ENCODE data around the gene DDX24. TPM values are rescaled to one million over a fixed set of nuclear protein-coding genes. Genes with fewer than 3 reads are reported as not detected.

DDX24 gene
- total RNA-seq, 2 experiments from 2014 or later, result 187 to 211 TPM

DNA sequence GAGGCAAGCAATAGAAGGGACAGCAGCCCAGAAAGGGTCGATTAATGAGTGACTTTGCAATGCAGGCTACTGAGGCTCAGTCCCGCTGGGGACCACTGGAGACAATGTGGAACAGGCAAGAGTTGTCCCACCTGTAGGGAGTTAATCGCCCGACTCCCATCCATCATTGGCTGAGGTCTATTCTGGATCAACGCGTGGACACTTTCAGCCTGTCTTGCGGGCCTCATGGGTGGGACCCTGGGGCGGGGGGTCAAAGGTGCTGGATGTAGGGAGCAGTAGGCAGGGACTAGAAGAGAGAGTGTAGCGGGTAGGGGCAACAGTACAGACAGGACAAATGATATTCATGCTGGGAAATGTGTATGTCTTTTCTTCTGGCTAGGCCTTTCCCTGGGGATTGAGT lies 42.3 kb upstream of the DDX24 start:
- ChIA-PET CTCF (no interaction called here), POLR2A (no interaction called here)
- peaks cover 14% of the 10 kb centered on the region for H3K9me3 Mint-ChIP-seq
- H3K27ac Mint-ChIP-seq, result no peak overlapping the region
- peaks cover 6% of the 10 kb centered on the region for H3K4me1 Mint-ChIP-seq
- no peaks in the 10 kb centered on the region for H3K36me3 Mint-ChIP-seq (ENCODE audit: low read depth)
- no peak overlapping the region for H3K4me3 Mint-ChIP-seq
- DNase-seq, result no peak
- no peaks in the 10 kb centered on the region for H3K27me3 Mint-ChIP-seq

DNA sequence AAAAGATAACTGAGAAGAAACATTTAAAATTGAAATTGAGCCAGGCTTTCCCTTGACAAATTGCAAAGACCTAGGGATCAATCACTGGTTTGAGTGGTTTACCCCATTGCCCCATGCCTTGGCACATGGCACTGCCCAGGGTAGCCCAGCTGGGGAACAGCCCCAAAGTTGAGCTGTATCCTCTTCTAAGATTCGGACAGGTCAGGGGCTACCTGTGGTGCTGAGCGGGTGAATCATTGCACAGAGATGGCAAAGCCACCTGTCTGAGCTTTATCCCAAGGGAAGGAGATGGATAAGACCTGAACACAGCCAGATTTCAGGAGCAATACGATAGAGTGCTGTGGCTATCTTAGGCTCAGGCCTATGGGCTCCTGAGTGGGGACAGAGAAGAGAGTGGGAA lies 41.4 kb upstream of the DDX24 start:
- ChIA-PET CTCF (interaction anchor here (0.6 kb wide), 1 partner anchor 86 kb away, joined by 3 read pairs; no protein-coding TSS in a partner anchor), POLR2A (no interaction called here)
- Mint-ChIP-seq H3K27me3 (no peaks in the 10 kb centered on the region), H3K4me3 (no peak overlapping the region), H3K36me3 (ENCODE audit: low read depth) (no peaks in the 10 kb centered on the region), H3K9me3 (peaks cover 14% of the 10 kb centered on the region), H3K27ac (no peak overlapping the region), H3K4me1 (peaks cover 4% of the 10 kb centered on the region)
- DNase-seq, result no peak

DNA sequence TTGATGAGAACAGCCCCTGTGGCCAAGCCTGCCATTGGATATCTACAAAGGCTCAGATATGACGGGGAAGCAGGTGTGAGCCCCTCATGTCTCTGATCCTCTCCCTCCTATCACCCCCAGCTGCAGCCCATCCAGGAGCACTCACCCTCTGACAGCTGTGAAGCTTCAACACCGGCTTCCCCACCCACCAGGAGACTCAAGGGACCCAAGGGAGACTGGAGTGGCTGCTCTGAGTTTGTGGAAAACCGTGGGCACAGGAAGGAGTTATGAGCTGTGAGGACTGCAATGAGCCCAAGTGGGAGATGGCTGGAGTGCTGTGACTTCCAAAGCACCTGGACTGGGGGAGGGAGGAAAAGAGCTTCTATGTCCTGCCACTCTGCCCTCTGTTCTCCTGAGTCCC lies 40.5 kb upstream of the DDX24 start:
- H3K36me3 Mint-ChIP-seq (ENCODE audit: low read depth), result no peaks in the 10 kb centered on the region
- no peaks in the 10 kb centered on the region for H3K27me3 Mint-ChIP-seq
- ChIA-PET POLR2A (no interaction called here), CTCF (no interaction called here)
- H3K4me3 Mint-ChIP-seq, result no peak overlapping the region
- H3K4me1 Mint-ChIP-seq, result peaks cover 4% of the 10 kb centered on the region
- DNase-seq, result no peak
- H3K27ac Mint-ChIP-seq, result no peak overlapping the region
- peaks cover 14% of the 10 kb centered on the region for H3K9me3 Mint-ChIP-seq

DNA sequence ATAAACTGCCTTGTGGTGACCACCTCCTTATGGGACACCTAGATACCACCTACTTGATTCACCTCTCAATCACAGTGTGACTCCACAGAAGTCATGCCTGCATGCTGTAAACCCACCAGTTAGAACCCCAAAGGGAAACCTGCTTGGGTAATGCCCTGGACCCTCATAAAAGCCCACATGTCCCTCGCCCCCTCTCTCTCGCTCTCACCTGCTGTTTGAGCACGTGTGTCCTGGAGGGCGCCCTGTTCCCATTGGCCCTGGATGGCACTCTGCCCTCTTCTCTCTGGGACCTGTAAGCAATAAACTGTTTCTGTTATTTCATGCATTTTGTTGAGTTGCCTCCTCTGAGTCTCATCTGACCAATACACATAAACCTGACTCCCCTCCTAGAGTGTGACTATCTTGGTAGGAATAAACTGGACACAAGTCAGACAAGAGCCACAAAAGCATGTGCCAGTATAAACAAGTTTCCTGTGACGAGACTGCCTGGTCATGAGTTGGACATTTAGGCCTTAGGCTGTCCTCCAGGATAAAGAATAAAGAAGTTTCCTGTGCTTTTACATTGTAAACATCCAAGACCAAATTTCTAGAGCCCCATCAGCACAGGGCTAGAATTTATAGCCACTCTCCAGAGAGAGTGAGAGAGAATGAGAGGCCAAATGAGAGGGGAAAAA lies 39.8 kb upstream of the DDX24 start:
- CTCF ChIA-PET, result no interaction called here
- no peaks in the 10 kb centered on the region for H3K36me3 Mint-ChIP-seq (ENCODE audit: low read depth)
- DNase-seq, result no peak

DNA sequence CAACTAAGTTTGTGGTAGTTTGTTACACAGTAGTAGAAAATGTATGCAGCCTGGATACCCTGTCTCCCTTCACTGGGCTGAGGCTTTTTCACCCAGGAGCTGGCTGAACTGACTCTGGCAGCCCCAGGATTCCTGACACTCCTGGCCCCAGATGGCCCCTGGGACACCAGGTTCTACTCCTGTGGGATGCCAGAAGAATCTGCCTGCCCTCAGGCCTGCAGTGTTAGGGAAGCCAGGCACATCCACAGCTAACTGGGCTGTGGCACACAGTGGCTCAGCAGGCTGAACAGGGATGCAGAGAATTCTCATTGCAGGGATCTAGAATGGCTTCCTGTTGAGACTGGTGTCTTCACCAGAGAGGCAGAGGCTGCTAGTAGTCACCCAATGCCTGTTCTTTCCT lies 38.1 kb upstream of the DDX24 start:
- POLR2A ChIA-PET, result no interaction called here
- CTCF ChIA-PET, result interaction anchor here (0.6 kb wide), 1 partner anchor 408 kb away, joined by 4 read pairs; no protein-coding TSS in a partner anchor
- Mint-ChIP-seq H3K36me3 (ENCODE audit: low read depth) (no peaks in the 10 kb centered on the region), H3K4me3 (no peak overlapping the region), H3K9me3 (peaks cover 14% of the 10 kb centered on the region), H3K27me3 (no peaks in the 10 kb centered on the region), H3K27ac (no peak overlapping the region), H3K4me1 (peaks cover 20% of the 10 kb centered on the region)
- DNase-seq, result no peak

More for the DNA sequence above, 39.8 kb upstream of the DDX24 start:
- Mint-ChIP-seq H3K4me1 (peaks cover 4% of the 10 kb centered on the region), H3K27ac (no peak overlapping the region), H3K27me3 (no peaks in the 10 kb centered on the region), H3K4me3 (no peak overlapping the region), H3K9me3 (peaks cover 14% of the 10 kb centered on the region)
- POLR2A ChIA-PET, result no interaction called here

DNA sequence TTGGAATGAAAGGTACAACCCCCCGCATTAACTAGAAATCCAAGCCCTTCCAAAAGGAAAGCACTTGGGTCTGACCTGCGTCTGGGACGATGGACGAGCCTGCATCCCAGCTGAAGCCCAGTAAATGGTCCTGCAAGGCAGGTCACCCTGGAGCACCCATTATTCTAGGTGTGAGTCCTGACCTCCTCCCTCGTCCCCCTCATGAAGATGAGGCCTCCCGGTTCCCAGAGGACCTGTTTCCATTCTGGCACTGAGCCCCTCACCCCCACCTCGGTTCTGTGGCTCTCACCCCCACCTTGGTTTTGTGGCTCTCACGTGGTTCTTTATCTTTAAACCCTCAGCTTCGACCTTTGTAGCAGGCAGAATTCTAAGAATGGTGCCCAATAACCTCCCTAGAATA lies 36.9 kb upstream of the DDX24 start:
- DNase-seq, result no peak
- POLR2A ChIA-PET, result no interaction called here
- H3K4me1 Mint-ChIP-seq, result peaks cover 26% of the 10 kb centered on the region
- H3K27me3 Mint-ChIP-seq, result no peaks in the 10 kb centered on the region
- no peak overlapping the region for H3K4me3 Mint-ChIP-seq
- CTCF ChIA-PET, result interaction anchor here (0.6 to 1.6 kb wide), 3 partner anchors 17 to 60 kb away, joined by 3 to 5 read pairs (median 5); no protein-coding TSS in a partner anchor
- no peak overlapping the region for H3K27ac Mint-ChIP-seq
- H3K36me3 Mint-ChIP-seq (ENCODE audit: low read depth), result no peaks in the 10 kb centered on the region
- peaks cover 14% of the 10 kb centered on the region for H3K9me3 Mint-ChIP-seq

DNA sequence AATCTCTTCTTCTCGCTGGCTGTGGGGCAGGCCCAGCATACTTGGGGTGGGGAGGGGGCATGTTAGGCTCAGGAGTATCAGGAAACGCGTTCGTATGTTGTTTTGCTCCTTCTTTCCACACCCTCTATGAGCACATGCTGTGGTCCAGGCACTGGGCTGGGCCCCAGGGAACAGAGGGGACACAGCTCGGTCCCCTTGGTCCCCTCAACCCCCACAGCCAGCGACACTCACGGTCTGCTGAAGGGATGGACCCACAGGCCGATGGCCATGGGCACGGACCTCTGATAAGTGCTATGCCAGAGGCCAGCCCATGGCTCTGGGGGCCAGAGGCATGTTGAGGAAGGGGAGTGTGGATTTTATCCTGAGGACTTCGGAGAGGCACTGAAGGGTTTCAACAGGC lies 35.7 kb upstream of the DDX24 start:
- Mint-ChIP-seq H3K36me3 (ENCODE audit: low read depth) (peaks cover 2% of the 10 kb centered on the region), H3K9me3 (peaks cover 14% of the 10 kb centered on the region), H3K4me1 (peaks cover 34% of the 10 kb centered on the region), H3K4me3 (no peak overlapping the region), H3K27me3 (no peaks in the 10 kb centered on the region), H3K27ac (no peak overlapping the region)
- DNase-seq, result no peak
- CTCF ChIA-PET, result interaction anchor here (1.6 kb wide), 1 partner anchor 20 kb away, joined by 5 read pairs; no protein-coding TSS in a partner anchor
- POLR2A ChIA-PET, result interaction anchor here (0.7 kb wide), 1 partner anchor 28 kb away, joined by 3 read pairs; no protein-coding TSS in a partner anchor

DNA sequence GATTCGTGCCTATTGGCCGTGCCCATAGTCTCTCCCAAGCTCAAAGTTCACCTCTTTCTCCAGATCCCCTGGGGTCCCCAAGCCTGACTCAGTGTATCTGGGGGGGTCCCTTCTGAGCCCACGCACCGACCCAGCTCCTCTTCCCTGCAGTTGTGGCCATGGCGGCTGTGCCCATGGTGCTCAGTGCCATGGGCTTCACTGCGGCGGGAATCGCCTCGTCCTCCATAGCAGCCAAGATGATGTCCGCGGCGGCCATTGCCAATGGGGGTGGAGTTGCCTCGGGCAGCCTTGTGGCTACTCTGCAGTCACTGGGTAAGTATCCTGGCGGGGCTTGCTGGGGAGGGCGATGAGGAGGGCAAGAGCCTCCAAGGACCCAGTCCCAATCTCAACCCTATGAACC lies 34.6 kb upstream of the DDX24 start:
- H3K36me3 Mint-ChIP-seq (ENCODE audit: low read depth), result peaks cover 2% of the 10 kb centered on the region
- H3K4me1 Mint-ChIP-seq, result peaks cover 39% of the 10 kb centered on the region
- no peak overlapping the region for H3K4me3 Mint-ChIP-seq
- no peak overlapping the region for H3K27ac Mint-ChIP-seq
- ChIA-PET CTCF (interaction anchor here (0.9 to 2.3 kb wide), 4 partner anchors 12 to 79 kb away, joined by 3 to 6 read pairs (median 5); no protein-coding TSS in a partner anchor), POLR2A (no interaction called here)
- DNase-seq, result no peak
- H3K9me3 Mint-ChIP-seq, result peaks cover 11% of the 10 kb centered on the region
- H3K27me3 Mint-ChIP-seq, result no peaks in the 10 kb centered on the region

DNA sequence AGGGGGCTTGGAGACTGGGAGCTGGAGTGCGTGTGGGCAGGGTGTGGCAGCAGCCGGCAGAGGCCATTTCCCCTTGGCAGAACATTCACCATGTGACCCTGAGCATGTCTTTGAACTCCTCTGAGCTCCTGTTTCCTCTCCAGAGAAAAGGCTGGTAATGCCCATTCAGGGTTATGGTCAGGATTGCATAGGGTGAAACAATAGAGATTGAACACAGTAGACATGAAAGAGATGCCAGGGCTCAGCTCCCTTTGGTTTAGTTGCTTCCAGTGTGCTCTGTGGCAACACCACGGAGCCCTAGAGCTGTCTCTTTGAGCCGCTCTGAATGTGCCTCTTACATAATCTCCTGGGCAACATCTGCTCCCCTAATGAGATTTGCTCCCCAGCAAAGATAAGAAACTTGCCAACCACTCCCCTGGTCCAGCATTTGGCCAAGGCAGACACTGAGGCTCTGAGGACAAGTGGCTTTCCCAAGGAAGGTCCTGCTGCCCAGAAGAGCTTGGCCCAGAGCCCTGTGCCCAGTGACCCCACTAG lies 34.1 kb upstream of the DDX24 start:
- no peak for DNase-seq
- H3K4me3 Mint-ChIP-seq, result no peak overlapping the region
- peaks cover 6% of the 10 kb centered on the region for H3K9me3 Mint-ChIP-seq
- H3K4me1 Mint-ChIP-seq, result peaks cover 44% of the 10 kb centered on the region
- H3K27me3 Mint-ChIP-seq, result no peaks in the 10 kb centered on the region
- POLR2A ChIA-PET, result interaction anchor here (0.6 kb wide), 1 partner anchor 16 kb away, joined by 3 read pairs; no protein-coding TSS in a partner anchor
- CTCF ChIA-PET, result interaction anchor here (0.9 to 2.3 kb wide), 4 partner anchors 11 to 79 kb away, joined by 3 to 6 read pairs (median 5); no protein-coding TSS in a partner anchor
- peaks cover 2% of the 10 kb centered on the region for H3K36me3 Mint-ChIP-seq (ENCODE audit: low read depth)
- no peak overlapping the region for H3K27ac Mint-ChIP-seq

DNA sequence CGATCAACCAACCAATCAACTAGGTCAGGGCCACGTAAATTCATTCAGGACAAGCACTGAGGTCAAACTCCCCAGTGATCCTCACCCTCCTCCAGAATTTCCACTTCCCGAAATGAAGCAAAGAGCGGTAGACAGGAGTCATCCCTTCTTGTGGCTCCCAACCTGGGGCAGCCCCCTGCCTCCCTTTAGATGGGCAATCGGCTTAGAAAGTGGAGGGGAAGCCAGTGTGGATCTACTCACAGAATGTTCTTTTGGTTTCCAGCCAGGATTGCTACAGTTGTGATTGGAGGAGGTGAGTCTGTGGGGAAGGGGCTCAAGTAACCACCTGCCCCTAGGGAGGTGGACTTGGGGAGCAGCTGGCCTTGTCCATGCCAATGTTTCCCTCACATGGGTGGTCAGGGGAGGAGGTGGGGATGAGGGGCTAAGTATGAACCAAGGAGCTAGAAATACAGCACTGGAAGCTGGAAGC lies 33.6 kb upstream of the DDX24 start:
- POLR2A ChIA-PET, result interaction anchor here (0.6 kb wide), 1 partner anchor 15 kb away, joined by 3 read pairs; no protein-coding TSS in a partner anchor
- CTCF ChIA-PET, result interaction anchor here (0.9 to 2.3 kb wide), 4 partner anchors 11 to 78 kb away, joined by 3 to 6 read pairs (median 5); no protein-coding TSS in a partner anchor
- peaks cover 2% of the 10 kb centered on the region for H3K36me3 Mint-ChIP-seq (ENCODE audit: low read depth)
- no peaks in the 10 kb centered on the region for H3K27me3 Mint-ChIP-seq
- H3K27ac Mint-ChIP-seq, result no peak overlapping the region
- peaks cover 49% of the 10 kb centered on the region for H3K4me1 Mint-ChIP-seq
- H3K9me3 Mint-ChIP-seq, result peaks cover 4% of the 10 kb centered on the region
- no peak overlapping the region for H3K4me3 Mint-ChIP-seq
- no peak for DNase-seq

DNA sequence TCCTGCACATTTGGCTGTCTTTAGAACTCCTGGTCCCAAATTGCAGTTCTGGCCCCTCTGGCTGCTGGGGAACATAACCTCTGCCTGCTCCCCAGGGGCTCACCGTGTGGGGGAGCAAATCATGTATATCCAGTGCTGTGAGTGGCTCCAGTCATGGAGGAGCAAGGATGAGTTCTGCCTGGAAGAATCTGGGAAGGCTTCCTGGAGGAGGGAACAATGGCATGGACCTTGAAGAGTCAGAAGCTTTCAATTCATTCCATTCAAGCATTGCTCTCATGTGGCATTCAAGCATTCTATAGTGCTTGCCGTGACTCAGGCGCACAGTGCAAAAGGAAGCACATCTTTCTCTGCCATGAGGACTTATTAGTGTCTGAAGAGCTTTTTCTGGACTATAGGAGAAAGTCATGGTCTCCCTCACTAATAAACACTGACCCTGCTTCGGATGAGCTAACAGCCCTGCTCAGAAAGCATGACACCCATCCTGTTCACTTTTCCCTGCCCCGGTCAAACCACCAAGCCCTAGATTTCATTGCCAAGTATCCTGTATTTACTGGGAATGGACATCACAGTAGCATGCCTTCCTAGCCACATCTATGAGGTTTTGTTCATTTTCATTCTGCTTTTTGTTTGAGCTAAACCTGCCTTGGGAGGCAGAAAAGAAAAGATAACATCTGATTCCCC lies 33.0 kb upstream of the DDX24 start:
- CTCF ChIA-PET, result interaction anchor here (0.6 to 2.3 kb wide), 2 partner anchors 10 to 23 kb away, joined by 3 to 6 read pairs; no protein-coding TSS in a partner anchor
- Mint-ChIP-seq H3K4me1 (peaks cover 51% of the 10 kb centered on the region), H3K9me3 (no peaks in the 10 kb centered on the region), H3K4me3 (no peak overlapping the region), H3K36me3 (ENCODE audit: low read depth) (peaks cover 2% of the 10 kb centered on the region), H3K27ac (no peak overlapping the region), H3K27me3 (no peaks in the 10 kb centered on the region)
- POLR2A ChIA-PET, result interaction anchor here (0.6 kb wide), 1 partner anchor 11 kb away, joined by 3 read pairs; no protein-coding TSS in a partner anchor
- DNase-seq, result no peak

DNA sequence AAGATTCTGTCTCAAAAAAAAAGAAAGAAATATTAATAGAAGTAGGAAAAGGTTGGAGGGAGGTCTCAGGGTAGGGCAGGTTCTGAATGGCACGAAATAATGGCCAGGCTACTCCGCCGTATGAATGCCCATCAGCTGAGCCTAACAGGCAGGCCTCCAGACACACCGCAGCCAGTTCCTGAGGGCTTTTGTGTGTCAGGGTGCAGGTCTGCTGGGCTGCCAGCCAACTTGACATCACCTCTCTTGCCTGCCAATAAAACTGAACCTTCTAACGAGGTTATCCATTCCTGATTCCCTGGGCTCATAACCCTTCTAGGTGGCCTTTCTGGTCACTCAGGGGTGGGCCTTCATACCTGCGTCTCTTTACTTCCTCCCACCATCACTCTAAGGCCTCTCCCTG lies 32.5 kb upstream of the DDX24 start:
- Mint-ChIP-seq H3K36me3 (ENCODE audit: low read depth) (peaks cover 3% of the 10 kb centered on the region), H3K4me3 (no peak overlapping the region), H3K4me1 (peaks cover 51% of the 10 kb centered on the region), H3K9me3 (no peaks in the 10 kb centered on the region), H3K27me3 (no peaks in the 10 kb centered on the region), H3K27ac (no peak overlapping the region)
- DNase-seq, result no peak
- ChIA-PET POLR2A (interaction anchor here (0.6 kb wide), 1 partner anchor 10 kb away, joined by 3 read pairs; no protein-coding TSS in a partner anchor), CTCF (interaction anchor here (0.6 kb wide), 1 partner anchor 22 kb away, joined by 3 read pairs; no protein-coding TSS in a partner anchor)
